Neural cell (in vitro differentiated cells): Measurements from ENCODE around the gene TCF20. TPM values are rescaled to one million over a fixed set of nuclear protein-coding genes. Genes with fewer than 3 reads are reported as not detected.

Experiments used
- H2AFZ ChIP-seq: fragments of 200-600, 300-800 bp; sonication (generic), shearing (Covaris generic); 2 replicates; pipeline ENCODE4 v1.6.0; 2014; ENCODE audit warnings: low read depth, mild to moderate bottlenecking, antibody characterized with exemption, low read length, moderate library complexity
- H3F3A ChIP-seq: fragments of 200-600 bp; shearing (Covaris generic); 2 replicates; pipeline ENCODE4 v1.6.1; 2016; ENCODE audit warnings: mild to moderate bottlenecking, moderate library complexity, mixed read lengths, antibody characterized with exemption, low read length; ENCODE audit not compliant: insufficient read depth, poor library complexity, severe bottlenecking
- H3K27ac ChIP-seq: fragments of 200-600, 300-800 bp; sonication (generic), shearing (Covaris generic); 2 replicates; pipeline ENCODE4 v1.5.1; 2014; ENCODE audit warnings: mild to moderate bottlenecking, low read length, moderate library complexity
- H3K27me3 ChIP-seq: fragments of 300-800, 200-600 bp; sonication (generic), shearing (Covaris generic); 2 replicates; pipeline ENCODE4 v1.6.0; 2014; ENCODE audit warnings: mild to moderate bottlenecking, low read depth, low read length, moderate library complexity; ENCODE audit not compliant: insufficient read depth
- H3K36me3 ChIP-seq: fragments of 300-800, 200-600 bp; sonication (generic), shearing (Covaris generic); 2 replicates; pipeline ENCODE4 v1.5.1; 2014; ENCODE audit warnings: mild to moderate bottlenecking, antibody characterized with exemption, low read length, moderate library complexity; ENCODE audit not compliant: insufficient read depth
- H3K4me2 ChIP-seq: fragments of 300-800, 200-600 bp; sonication (generic), shearing (Covaris generic); 2 replicates; pipeline ENCODE4 v1.6.0; 2014; ENCODE audit warnings: mild to moderate bottlenecking, low read length
- H3K4me3 ChIP-seq: fragments of 300-800, 200-600 bp; sonication (generic), shearing (Covaris generic); 2 replicates; pipeline ENCODE4 v1.5.1; 2014; ENCODE audit warnings: mild to moderate bottlenecking, low read length, moderate library complexity
- H3K79me2 ChIP-seq: fragments of 200-600 bp; shearing (Covaris generic); replicated peaks from 2 replicates; pipeline ENCODE4 v1.6.0; 2014; ENCODE audit warnings: mild to moderate bottlenecking, low read length, moderate library complexity; ENCODE audit not compliant: insufficient read depth
- H3K9ac ChIP-seq: fragments of 300-800, 200-600 bp; sonication (generic), shearing (Covaris generic); 2 replicates; pipeline ENCODE4 v1.6.1; 2016; ENCODE audit warnings: mild to moderate bottlenecking, low read length, mixed read lengths
- H3K9me2 ChIP-seq: fragments of 200-600 bp; shearing (Covaris generic); 2 replicates; pipeline ENCODE4 v1.6.1; 2016; ENCODE audit warnings: mild to moderate bottlenecking, low read length, mixed read lengths; ENCODE audit not compliant: insufficient read depth
- H3K9me3 ChIP-seq: fragments of 200-600, 300-800 bp; sonication (generic), shearing (Covaris generic); 2 replicates; pipeline ENCODE4 v1.6.1; 2016; ENCODE audit warnings: mild to moderate bottlenecking, mixed run types, low read length, moderate library complexity, mixed read lengths
- H4K20me1 ChIP-seq: fragments of 200-600 bp; shearing (Covaris generic); 2 replicates; pipeline ENCODE4 v1.6.1; 2016; ENCODE audit warnings: mild to moderate bottlenecking, mixed run types; ENCODE audit not compliant: insufficient read depth
- EP300 ChIP-seq: fragments of 450-650 bp; conservative IDR thresholded peaks from 2 replicates; pipeline ENCODE4 v1.6.1; 2014; ENCODE audit warnings: antibody characterized with exemption, mild to moderate bottlenecking, moderate library complexity; ENCODE audit not compliant: poor library complexity, severe bottlenecking
- EZH2 ChIP-seq: fragments of 200-600, 300-800 bp; shearing (Covaris generic), sonication (generic); IDR thresholded peaks from 2 replicates; pipeline ENCODE4 v1.6.1; 2014; ENCODE audit warnings: antibody characterized with exemption, low read length, borderline replicate concordance, mild to moderate bottlenecking; ENCODE audit not compliant: insufficient read depth, poor library complexity, severe bottlenecking
- MXI1 ChIP-seq: fragments of 450-650 bp; conservative IDR thresholded peaks from 2 replicates; pipeline ENCODE4 v1.6.1; 2014; ENCODE audit warnings: antibody characterized with exemption, mild to moderate bottlenecking; ENCODE audit not compliant: poor library complexity, severe bottlenecking
- POLR2AphosphoS5 ChIP-seq: IDR thresholded peaks from 2 replicates; pipeline ENCODE4 v1.6.1; 2012
- RAD21 ChIP-seq: fragments of 450-650 bp; conservative IDR thresholded peaks from 2 replicates; pipeline ENCODE4 v1.6.1; 2014; ENCODE audit warnings: antibody characterized with exemption, mild to moderate bottlenecking, moderate library complexity
- SMC3 ChIP-seq: fragments of 450-650 bp; conservative IDR thresholded peaks from 2 replicates; pipeline ENCODE4 v1.6.1; 2014; ENCODE audit warnings: antibody characterized with exemption, mild to moderate bottlenecking, moderate library complexity; ENCODE audit not compliant: poor library complexity
- TAF1 ChIP-seq: IDR thresholded peaks from 2 replicates; pipeline ENCODE4 v1.6.1; 2012; ENCODE audit warnings: low read depth
- polyA plus RNA-seq: library from polyadenylated mRNA; depleted of rRNA; stranded (reverse); fragments of >200 nt; gene quantifications from 2 replicates; pipeline ENCODE4 v1.2.3, GENCODE V29; 2014
- TF ChIP-seq, protein P1 (sequence below): IDR thresholded peaks from 2 replicates; pipeline ENCODE4 v1.6.1; 2012; ENCODE audit warnings: borderline replicate concordance
- TF ChIP-seq, protein P2 (sequence below): fragments of 450-650 bp; IDR thresholded peaks from 2 replicates; pipeline ENCODE4 v1.5.1; 2014; ENCODE audit warnings: antibody characterized with exemption, mild to moderate bottlenecking, moderate library complexity; ENCODE audit not compliant: poor library complexity, severe bottlenecking

TCF20 gene
- polyA plus RNA-seq, 1 donor from 2014 or later, result 21.9 TPM

DNA sequence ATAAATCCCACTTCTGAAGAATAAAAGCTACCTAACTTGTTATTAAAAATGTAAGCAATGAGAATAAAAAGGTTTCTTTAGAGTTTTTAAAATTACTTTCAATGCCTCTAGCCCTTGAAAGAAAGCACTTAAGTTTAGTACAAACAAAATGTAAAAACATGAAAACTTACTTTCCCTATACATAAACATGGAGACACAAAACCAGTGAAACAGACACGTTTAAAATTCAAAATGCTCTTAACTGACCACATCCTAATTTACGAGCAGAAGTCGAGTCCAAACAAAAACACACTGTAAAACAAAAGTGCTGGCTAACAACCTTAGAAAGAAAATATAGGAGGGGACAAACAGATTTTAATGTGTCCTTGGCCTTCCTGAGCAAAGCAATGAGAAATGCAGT lies 36.6 kb downstream of the TCF20 start:
- TF ChIP-seq SMC3 (no peak), EZH2 (no peak), TAF1 (no peak), EP300 (no peak), RAD21 (no peak), MXI1 (no peak), POLR2AphosphoS5 (no peak)
- TF ChIP-seq, protein P1, sequence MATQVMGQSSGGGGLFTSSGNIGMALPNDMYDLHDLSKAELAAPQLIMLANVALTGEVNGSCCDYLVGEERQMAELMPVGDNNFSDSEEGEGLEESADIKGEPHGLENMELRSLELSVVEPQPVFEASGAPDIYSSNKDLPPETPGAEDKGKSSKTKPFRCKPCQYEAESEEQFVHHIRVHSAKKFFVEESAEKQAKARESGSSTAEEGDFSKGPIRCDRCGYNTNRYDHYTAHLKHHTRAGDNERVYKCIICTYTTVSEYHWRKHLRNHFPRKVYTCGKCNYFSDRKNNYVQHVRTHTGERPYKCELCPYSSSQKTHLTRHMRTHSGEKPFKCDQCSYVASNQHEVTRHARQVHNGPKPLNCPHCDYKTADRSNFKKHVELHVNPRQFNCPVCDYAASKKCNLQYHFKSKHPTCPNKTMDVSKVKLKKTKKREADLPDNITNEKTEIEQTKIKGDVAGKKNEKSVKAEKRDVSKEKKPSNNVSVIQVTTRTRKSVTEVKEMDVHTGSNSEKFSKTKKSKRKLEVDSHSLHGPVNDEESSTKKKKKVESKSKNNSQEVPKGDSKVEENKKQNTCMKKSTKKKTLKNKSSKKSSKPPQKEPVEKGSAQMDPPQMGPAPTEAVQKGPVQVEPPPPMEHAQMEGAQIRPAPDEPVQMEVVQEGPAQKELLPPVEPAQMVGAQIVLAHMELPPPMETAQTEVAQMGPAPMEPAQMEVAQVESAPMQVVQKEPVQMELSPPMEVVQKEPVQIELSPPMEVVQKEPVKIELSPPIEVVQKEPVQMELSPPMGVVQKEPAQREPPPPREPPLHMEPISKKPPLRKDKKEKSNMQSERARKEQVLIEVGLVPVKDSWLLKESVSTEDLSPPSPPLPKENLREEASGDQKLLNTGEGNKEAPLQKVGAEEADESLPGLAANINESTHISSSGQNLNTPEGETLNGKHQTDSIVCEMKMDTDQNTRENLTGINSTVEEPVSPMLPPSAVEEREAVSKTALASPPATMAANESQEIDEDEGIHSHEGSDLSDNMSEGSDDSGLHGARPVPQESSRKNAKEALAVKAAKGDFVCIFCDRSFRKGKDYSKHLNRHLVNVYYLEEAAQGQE, result no peak
- TF ChIP-seq, protein P2, sequence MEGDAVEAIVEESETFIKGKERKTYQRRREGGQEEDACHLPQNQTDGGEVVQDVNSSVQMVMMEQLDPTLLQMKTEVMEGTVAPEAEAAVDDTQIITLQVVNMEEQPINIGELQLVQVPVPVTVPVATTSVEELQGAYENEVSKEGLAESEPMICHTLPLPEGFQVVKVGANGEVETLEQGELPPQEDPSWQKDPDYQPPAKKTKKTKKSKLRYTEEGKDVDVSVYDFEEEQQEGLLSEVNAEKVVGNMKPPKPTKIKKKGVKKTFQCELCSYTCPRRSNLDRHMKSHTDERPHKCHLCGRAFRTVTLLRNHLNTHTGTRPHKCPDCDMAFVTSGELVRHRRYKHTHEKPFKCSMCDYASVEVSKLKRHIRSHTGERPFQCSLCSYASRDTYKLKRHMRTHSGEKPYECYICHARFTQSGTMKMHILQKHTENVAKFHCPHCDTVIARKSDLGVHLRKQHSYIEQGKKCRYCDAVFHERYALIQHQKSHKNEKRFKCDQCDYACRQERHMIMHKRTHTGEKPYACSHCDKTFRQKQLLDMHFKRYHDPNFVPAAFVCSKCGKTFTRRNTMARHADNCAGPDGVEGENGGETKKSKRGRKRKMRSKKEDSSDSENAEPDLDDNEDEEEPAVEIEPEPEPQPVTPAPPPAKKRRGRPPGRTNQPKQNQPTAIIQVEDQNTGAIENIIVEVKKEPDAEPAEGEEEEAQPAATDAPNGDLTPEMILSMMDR, result no peak
- H3K9me2 ChIP-seq, result no peaks in the 10 kb centered on the region
- no peaks in the 10 kb centered on the region for H3K27me3 ChIP-seq
- H3K27ac ChIP-seq, result no peak overlapping the region
- peaks cover 3% of the 10 kb centered on the region for H3K36me3 ChIP-seq
- H3K4me3 ChIP-seq, result no peak overlapping the region
- peaks cover 7% of the 10 kb centered on the region for H4K20me1 ChIP-seq
- no peak overlapping the region for H3K4me2 ChIP-seq
- H3K9ac ChIP-seq, result no peak overlapping the region
- H3K9me3 ChIP-seq, result no peaks in the 10 kb centered on the region
- no peaks in the 10 kb centered on the region for H3F3A ChIP-seq
- H2AFZ ChIP-seq, result no peak overlapping the region
- H3K79me2 ChIP-seq, result peaks cover 50% of the 10 kb centered on the region

DNA sequence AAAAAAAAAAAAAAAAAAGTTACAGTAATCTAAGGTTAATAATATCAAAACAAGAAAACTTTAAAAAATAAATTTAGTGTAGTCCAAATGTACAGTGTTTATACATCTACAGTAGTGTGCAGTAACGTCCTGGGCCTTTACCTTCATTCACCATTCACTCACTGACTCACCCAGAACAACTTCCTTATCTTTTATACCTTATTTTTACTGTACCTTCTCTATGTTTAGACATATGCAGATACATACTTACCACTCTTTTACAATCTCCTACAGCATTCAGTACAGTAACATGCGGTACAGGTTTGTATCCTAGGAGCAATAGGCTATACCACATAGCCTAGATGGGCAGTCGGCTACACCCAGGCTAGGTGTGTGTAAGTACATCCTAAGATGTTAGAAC lies 38.5 kb downstream of the TCF20 start:
- H3K9ac ChIP-seq, result no peak overlapping the region
- H3K27me3 ChIP-seq, result no peaks in the 10 kb centered on the region
- H3K9me3 ChIP-seq, result no peaks in the 10 kb centered on the region
- no peak overlapping the region for H2AFZ ChIP-seq
- H3K4me2 ChIP-seq, result no peak overlapping the region
- peaks cover 12% of the 10 kb centered on the region for H4K20me1 ChIP-seq
- H3K4me3 ChIP-seq, result no peak overlapping the region
- H3K9me2 ChIP-seq, result no peaks in the 10 kb centered on the region
- H3K27ac ChIP-seq, result no peak overlapping the region
- H3K36me3 ChIP-seq, result no peaks in the 10 kb centered on the region
- TF ChIP-seq POLR2AphosphoS5, result no peak
- TF ChIP-seq EZH2, result no peak
- TF ChIP-seq TAF1, result no peak
- no peak for TF ChIP-seq EP300
- no peak for TF ChIP-seq RAD21
- TF ChIP-seq, protein P1, result no peak
- TF ChIP-seq, protein P2, result no peak
- no peak for TF ChIP-seq MXI1
- no peak for TF ChIP-seq SMC3
- peaks cover 56% of the 10 kb centered on the region for H3K79me2 ChIP-seq
- no peaks in the 10 kb centered on the region for H3F3A ChIP-seq
